Measurements from ENCODE around the gene HS3ST6.

GRCh38 chr16:1900452-1900774 lies 17.8 kb downstream of the HS3ST6 start:
- TF ChIP-seq CTCF (IDR thresholded peaks at IDR 0.05) (no peak), POLR2A (IDR thresholded peaks at IDR 0.05) (no peak)

Measured in esophagus squamous epithelium (tissue), 4 donors.